Uterus (tissue), 4 donors: Measurements from ENCODE around the gene SERAC1. TPM values are rescaled to one million over a fixed set of nuclear protein-coding genes. Genes with fewer than 3 reads are reported as not detected.

Experiments used
- DNase-seq, 2 donors: peaks; one replicate each; pipeline ENCODE4 v3.0.0-alpha.2; 2019 to 2020
- H3K27ac ChIP-seq, 2 donors: fragments of 200-600 bp; sonication (generic); 1 replicate in 1 of 2; 2 replicates in 1 of 2; pipeline ENCODE4 v1.5.1; 2016 to 2018
- H3K27me3 ChIP-seq, 2 donors: fragments of 200-600 bp; sonication (generic); one replicate each; pipeline ENCODE4 v1.5.1; 2018 to 2019; ENCODE audit warnings: control low read depth in 1 of 2
- H3K36me3 ChIP-seq, 2 donors: fragments of 200-600 bp; sonication (generic); one replicate each; pipeline ENCODE4 v1.5.1; 2019; ENCODE audit warnings: control low read depth in 1 of 2
- H3K4me1 ChIP-seq, 2 donors: fragments of 200-600 bp; sonication (generic); one replicate each; pipeline ENCODE4 v1.5.1; 2018 to 2019; ENCODE audit warnings: control low read depth in 1 of 2
- H3K4me3 ChIP-seq, 2 donors: fragments of 200-600 bp; sonication (generic); 1 replicate in 1 of 2; 2 replicates in 1 of 2; pipeline ENCODE4 v1.5.1; 2018 to 2019; ENCODE audit warnings: mild to moderate bottlenecking in 1 of 2
- H3K9me3 ChIP-seq, 2 donors: fragments of 200-600 bp; sonication (generic); one replicate each; pipeline ENCODE4 v1.5.1; 2019; ENCODE audit warnings: control low read depth in 1 of 2
- POLR2A ChIP-seq, 2 donors: fragments of 450-650 bp; IDR thresholded peaks; one replicate each; pipeline ENCODE4 v1.6.1; 2016; ENCODE audit warnings: antibody characterized with exemption in 2 of 2, mild to moderate bottlenecking in 1 of 2, moderate library complexity in 1 of 2
- intact Hi-C: fragments of 100-400 bp; cut with DNase I; formaldehyde crosslinking; loops from one replicate; pipeline ENCODE4 v1.15.1; 2023; ENCODE audit warnings: low total_unique reads
- total RNA-seq, 4 donors: library from RNA; depleted of rRNA in 3 of 4; stranded (reverse); fragments of >200 nt in 3 of 4; gene quantifications; one replicate each; pipeline versions ENCODE4 v1.1.0 to v1.2.4, GENCODE V29; 2014 to 2023
- TF ChIP-seq, protein P1 (sequence below), 4 experiments: fragments of 200-600 bp in 2 of 4; fragments of 450-650 bp in 2 of 4; sonication (generic) in 2 of 4; IDR thresholded peaks; one replicate each; pipeline ENCODE4 v1.5.1; 2016 to 2019; ENCODE audit warnings: antibody characterized with exemption in 4 of 4, mild to moderate bottlenecking in 2 of 4, moderate library complexity in 1 of 4
- donor health status: DM: yes; HTN: yes; CAD: no.

SERAC1 gene
- total RNA-seq, 4 donors from 2014 or later = 3.3 to 9.7 (median 8.9) TPM

- intact Hi-C loops = no loop called here
- Histone ChIP-seq H3K9me3 (no peaks in the 10 kb centered on the region), H3K4me3 (no peak overlapping the region), H3K27ac (no peak overlapping the region), H3K27me3 (no peaks in the 10 kb centered on the region), H3K36me3 (no peaks in the 10 kb centered on the region), H3K4me1 (no peaks in the 10 kb centered on the region)
- no peak for TF ChIP-seq POLR2A (IDR thresholded peaks at IDR 0.05)
- TF ChIP-seq, protein P1, sequence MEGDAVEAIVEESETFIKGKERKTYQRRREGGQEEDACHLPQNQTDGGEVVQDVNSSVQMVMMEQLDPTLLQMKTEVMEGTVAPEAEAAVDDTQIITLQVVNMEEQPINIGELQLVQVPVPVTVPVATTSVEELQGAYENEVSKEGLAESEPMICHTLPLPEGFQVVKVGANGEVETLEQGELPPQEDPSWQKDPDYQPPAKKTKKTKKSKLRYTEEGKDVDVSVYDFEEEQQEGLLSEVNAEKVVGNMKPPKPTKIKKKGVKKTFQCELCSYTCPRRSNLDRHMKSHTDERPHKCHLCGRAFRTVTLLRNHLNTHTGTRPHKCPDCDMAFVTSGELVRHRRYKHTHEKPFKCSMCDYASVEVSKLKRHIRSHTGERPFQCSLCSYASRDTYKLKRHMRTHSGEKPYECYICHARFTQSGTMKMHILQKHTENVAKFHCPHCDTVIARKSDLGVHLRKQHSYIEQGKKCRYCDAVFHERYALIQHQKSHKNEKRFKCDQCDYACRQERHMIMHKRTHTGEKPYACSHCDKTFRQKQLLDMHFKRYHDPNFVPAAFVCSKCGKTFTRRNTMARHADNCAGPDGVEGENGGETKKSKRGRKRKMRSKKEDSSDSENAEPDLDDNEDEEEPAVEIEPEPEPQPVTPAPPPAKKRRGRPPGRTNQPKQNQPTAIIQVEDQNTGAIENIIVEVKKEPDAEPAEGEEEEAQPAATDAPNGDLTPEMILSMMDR (IDR thresholded peaks at IDR 0.05) = no peak
- DNase-seq = no peak
Observed at GRCh38 chr6:158103228-158103627, 64.8 kb downstream of the SERAC1 start.

- Histone ChIP-seq H3K4me3 (no peak overlapping the region), H3K27me3 (no peaks in the 10 kb centered on the region), H3K27ac (no peak overlapping the region), H3K36me3 (no peaks in the 10 kb centered on the region), H3K4me1 (no peaks in the 10 kb centered on the region), H3K9me3 (no peaks in the 10 kb centered on the region)
- no peak for TF ChIP-seq POLR2A (IDR thresholded peaks at IDR 0.05)
- TF ChIP-seq, protein P1 (IDR thresholded peaks at IDR 0.05) = no peak
- intact Hi-C loops = no loop called here
- no peak for DNase-seq
Observed at GRCh38 chr6:158095671-158096070, 72.4 kb downstream of the SERAC1 start.

GRCh38 chr6:158095031-158095430 is 73.0 kb downstream of the SERAC1 start:
- no peaks in the 10 kb centered on the region for H3K36me3 ChIP-seq
- no peaks in the 10 kb centered on the region for H3K4me1 ChIP-seq
- no peak for DNase-seq
- H3K27me3 ChIP-seq = no peaks in the 10 kb centered on the region
- TF ChIP-seq, protein P1 (IDR thresholded peaks at IDR 0.05) = no peak
- TF ChIP-seq POLR2A (IDR thresholded peaks at IDR 0.05) = no peak
- intact Hi-C loops = no loop called here
- H3K9me3 ChIP-seq = no peaks in the 10 kb centered on the region
- no peak overlapping the region for H3K4me3 ChIP-seq
- H3K27ac ChIP-seq = no peak overlapping the region

DNA sequence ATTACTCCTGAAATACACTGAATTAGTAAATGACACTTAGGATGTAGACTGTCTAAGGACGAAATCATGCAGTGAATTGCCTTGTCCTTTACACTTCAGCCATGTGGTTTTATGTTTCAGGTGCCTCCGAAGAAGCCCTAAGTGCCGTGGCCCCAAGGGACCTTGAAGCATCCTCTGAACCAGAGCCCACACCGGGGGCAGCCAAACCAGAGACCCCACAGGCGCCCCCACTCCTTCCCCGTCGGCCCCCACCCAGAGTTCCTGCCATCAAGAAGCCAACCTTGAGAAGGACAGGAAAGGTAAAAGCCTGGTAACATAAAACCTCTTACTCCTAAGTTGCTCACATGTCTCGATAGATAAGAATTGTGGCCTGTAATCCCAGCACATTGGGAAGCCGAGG is 75.3 kb downstream of the SERAC1 start:
- H3K4me3 ChIP-seq = no peak overlapping the region
- DNase-seq = no peak
- no peaks in the 10 kb centered on the region for H3K36me3 ChIP-seq
- TF ChIP-seq POLR2A (IDR thresholded peaks at IDR 0.05) = no peak
- TF ChIP-seq, protein P1 (IDR thresholded peaks at IDR 0.05) = no peak
- H3K27ac ChIP-seq = no peak overlapping the region
- no peaks in the 10 kb centered on the region for H3K4me1 ChIP-seq
- H3K27me3 ChIP-seq = no peaks in the 10 kb centered on the region
- intact Hi-C loops = no loop called here
- H3K9me3 ChIP-seq = no peaks in the 10 kb centered on the region

DNA sequence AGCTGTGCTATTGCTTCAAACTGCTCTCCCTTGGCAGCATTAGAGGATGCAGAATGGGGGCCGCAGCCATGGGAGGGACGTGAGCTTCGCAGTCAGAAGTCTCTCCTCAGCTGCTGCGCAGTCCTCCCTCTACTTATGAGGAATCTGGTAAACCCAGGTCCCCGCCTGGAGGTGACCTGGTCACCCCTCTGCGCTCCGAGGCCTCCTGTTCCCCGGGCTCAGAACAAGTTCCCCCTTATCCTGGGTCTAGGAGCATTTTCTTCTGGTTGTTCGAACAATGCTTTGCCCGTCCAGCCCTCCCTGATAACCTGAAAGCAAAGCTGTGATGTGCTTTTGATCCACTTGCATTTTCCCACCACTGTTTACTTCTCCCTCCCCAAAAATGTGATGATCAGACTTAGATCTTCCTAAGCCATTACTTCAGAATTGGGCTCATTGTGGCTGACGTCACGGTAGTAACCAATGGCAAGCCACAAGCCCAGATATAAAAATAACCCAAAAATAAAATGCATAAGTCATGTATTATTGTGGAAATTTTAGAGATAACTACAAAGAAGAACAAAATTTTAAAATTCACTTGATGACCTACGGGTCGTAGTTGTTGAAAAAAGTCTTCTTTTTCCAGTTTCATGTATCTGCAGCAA is 80.7 kb downstream of the SERAC1 start:
- H3K4me1 ChIP-seq = no peaks in the 10 kb centered on the region
- H3K4me3 ChIP-seq = no peak overlapping the region
- H3K9me3 ChIP-seq = no peaks in the 10 kb centered on the region
- peak overlapping the region in 1 of 2 donors; percentile 17 for H3K27ac ChIP-seq
- no peaks in the 10 kb centered on the region for H3K36me3 ChIP-seq
- intact Hi-C loops = no loop called here
- H3K27me3 ChIP-seq = no peaks in the 10 kb centered on the region
- no peak for DNase-seq
- TF ChIP-seq, protein P1 (IDR thresholded peaks at IDR 0.05) = no peak
- TF ChIP-seq POLR2A (IDR thresholded peaks at IDR 0.05) = no peak
